Measurements from ENCODE around the gene HIVEP2. TPM values are rescaled to one million over a fixed set of nuclear protein-coding genes. Genes with fewer than 3 reads are reported as not detected.

HIVEP2 gene
- total and polyA plus RNA-seq, 2 experiments from 2014 or later: 8.3 to 21.0 TPM

DNA sequence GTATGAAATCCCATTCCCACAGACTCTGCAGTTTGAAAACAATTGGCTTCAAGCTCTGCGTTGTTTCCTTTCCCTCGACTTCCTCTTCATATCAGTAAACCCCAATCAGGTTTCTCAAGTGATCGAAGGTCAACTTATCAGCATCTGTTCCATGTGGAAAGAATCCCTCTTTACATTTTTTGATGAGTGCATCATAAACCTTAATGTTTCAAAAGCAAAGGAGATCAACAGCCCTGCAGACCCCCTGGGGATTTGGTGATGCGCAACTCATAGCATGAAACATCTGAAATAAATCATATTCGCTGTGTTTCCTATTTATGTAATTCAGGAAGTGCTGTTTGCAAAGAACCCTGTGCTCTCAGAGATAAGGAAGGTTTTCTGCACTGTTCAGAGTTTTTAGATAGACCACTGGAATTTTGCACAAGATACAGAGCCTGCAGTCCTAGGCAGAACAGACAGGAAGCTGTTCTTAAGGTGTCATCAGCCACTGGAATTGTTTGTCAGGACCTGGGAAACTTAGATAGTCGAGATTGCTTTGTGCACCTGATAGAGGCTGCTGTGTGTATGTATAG lies 216.0 kb downstream of the HIVEP2 start:
- in situ Hi-C loops (cut with MboI): no loop called here
- no peaks in the 10 kb centered on the region for H4K20me1 ChIP-seq (ENCODE audit: insufficient read depth)
- TF ChIP-seq EZH2 (IDR thresholded peaks at IDR 0.05; ENCODE audit: insufficient read depth, poor library complexity, severe bottlenecking) (no peak), EZH2phosphoT487 (IDR thresholded peaks at IDR 0.05; ENCODE audit: insufficient read depth, low read depth) (no peak)
- peaks cover 15% of the 10 kb centered on the region for H3K4me1 ChIP-seq (ENCODE audit: insufficient read depth)
- peak; percentile 53 for DNase-seq
- WGBS, 2 experiments (ENCODE audit: low coverage in 1 of 2, low lambda C conversion rate in 2 of 2, missing lambda C conversion rate in 2 of 2): 19 to 26% methylated on average over 6 of the region's 6 CpGs
- no peaks in the 10 kb centered on the region for H3K27me3 ChIP-seq (replicated peaks; ENCODE audit: insufficient read depth)
- no peak overlapping the region for H3K27ac ChIP-seq
- 0 out of 2 replicates have a peak, but pooled peaks cover 8% of the 10 kb centered on the region for H3F3A ChIP-seq (ENCODE audit: insufficient read depth)
- no peaks in the 10 kb centered on the region for H3K9me2 ChIP-seq (ENCODE audit: insufficient read depth)
- H3K9ac ChIP-seq: no peak overlapping the region
- H3K79me2 ChIP-seq (ENCODE audit: insufficient read depth): no peaks in the 10 kb centered on the region
- H3K36me3 ChIP-seq (ENCODE audit: low read depth): no peaks in the 10 kb centered on the region
- no peaks in the 10 kb centered on the region for H3K9me3 ChIP-seq (ENCODE audit: low read depth)
- H2AFZ ChIP-seq: 0 out of 2 replicates have a peak overlapping the region, but pooled peaks have one; percentile 34
- peak overlapping the region; percentile 76 for H3K4me2 ChIP-seq (ENCODE audit: unreplicated experiment)
- no peak overlapping the region for H3K4me3 ChIP-seq

GRCh38 chr6:142728364-142728763 lies 216.6 kb downstream of the HIVEP2 start:
- Histone ChIP-seq H3K4me2 (ENCODE audit: unreplicated experiment) (peak overlapping the region; percentile 76), H3K9ac (no peak overlapping the region), H4K20me1 (ENCODE audit: insufficient read depth) (no peaks in the 10 kb centered on the region), H3K79me2 (ENCODE audit: insufficient read depth) (no peaks in the 10 kb centered on the region), H3K27me3 (replicated peaks; ENCODE audit: insufficient read depth) (no peaks in the 10 kb centered on the region), H3K4me3 (no peak overlapping the region), H3K27ac (no peak overlapping the region), H3K4me1 (ENCODE audit: insufficient read depth) (peaks cover 15% of the 10 kb centered on the region), H3K9me3 (ENCODE audit: low read depth) (no peaks in the 10 kb centered on the region), H3K36me3 (ENCODE audit: low read depth) (no peaks in the 10 kb centered on the region), H2AFZ (no peak overlapping the region), H3K9me2 (ENCODE audit: insufficient read depth) (no peaks in the 10 kb centered on the region), H3F3A (ENCODE audit: insufficient read depth) (0 out of 2 replicates have a peak, but pooled peaks cover 8% of the 10 kb centered on the region)
- TF ChIP-seq EZH2phosphoT487 (IDR thresholded peaks at IDR 0.05; ENCODE audit: insufficient read depth, low read depth) (no peak), EZH2 (IDR thresholded peaks at IDR 0.05; ENCODE audit: insufficient read depth, poor library complexity, severe bottlenecking) (no peak)
- no peak for DNase-seq
- in situ Hi-C loops (cut with MboI): no loop called here
- WGBS, 2 experiments (ENCODE audit: low coverage in 1 of 2, low lambda C conversion rate in 2 of 2, missing lambda C conversion rate in 2 of 2): 56 to 57% methylated on average over 2 of the region's 2 CpGs

GRCh38 chr6:142726616-142727015 lies 218.4 kb downstream of the HIVEP2 start:
- Histone ChIP-seq H2AFZ (no peak overlapping the region), H3K9me3 (ENCODE audit: low read depth) (no peaks in the 10 kb centered on the region), H3K79me2 (ENCODE audit: insufficient read depth) (no peaks in the 10 kb centered on the region), H3F3A (ENCODE audit: insufficient read depth) (0 out of 2 replicates have a peak, but pooled peaks cover 8% of the 10 kb centered on the region), H3K4me2 (ENCODE audit: unreplicated experiment) (no peak overlapping the region), H3K9me2 (ENCODE audit: insufficient read depth) (no peaks in the 10 kb centered on the region), H3K4me1 (ENCODE audit: insufficient read depth) (peaks cover 15% of the 10 kb centered on the region), H3K9ac (no peak overlapping the region), H3K36me3 (ENCODE audit: low read depth) (no peaks in the 10 kb centered on the region), H3K4me3 (no peak overlapping the region), H3K27ac (no peak overlapping the region), H4K20me1 (ENCODE audit: insufficient read depth) (no peaks in the 10 kb centered on the region), H3K27me3 (replicated peaks; ENCODE audit: insufficient read depth) (no peaks in the 10 kb centered on the region)
- DNase-seq: no peak
- no peak for TF ChIP-seq EZH2 (IDR thresholded peaks at IDR 0.05; ENCODE audit: insufficient read depth, poor library complexity, severe bottlenecking)
- no peak for TF ChIP-seq EZH2phosphoT487 (IDR thresholded peaks at IDR 0.05; ENCODE audit: insufficient read depth, low read depth)
- 82 to 84% methylated on average over 6 of the region's 6 CpGs for WGBS, 2 experiments (ENCODE audit: low coverage in 1 of 2, low lambda C conversion rate in 2 of 2, missing lambda C conversion rate in 2 of 2)
- in situ Hi-C loops (cut with MboI): no loop called here

DNA sequence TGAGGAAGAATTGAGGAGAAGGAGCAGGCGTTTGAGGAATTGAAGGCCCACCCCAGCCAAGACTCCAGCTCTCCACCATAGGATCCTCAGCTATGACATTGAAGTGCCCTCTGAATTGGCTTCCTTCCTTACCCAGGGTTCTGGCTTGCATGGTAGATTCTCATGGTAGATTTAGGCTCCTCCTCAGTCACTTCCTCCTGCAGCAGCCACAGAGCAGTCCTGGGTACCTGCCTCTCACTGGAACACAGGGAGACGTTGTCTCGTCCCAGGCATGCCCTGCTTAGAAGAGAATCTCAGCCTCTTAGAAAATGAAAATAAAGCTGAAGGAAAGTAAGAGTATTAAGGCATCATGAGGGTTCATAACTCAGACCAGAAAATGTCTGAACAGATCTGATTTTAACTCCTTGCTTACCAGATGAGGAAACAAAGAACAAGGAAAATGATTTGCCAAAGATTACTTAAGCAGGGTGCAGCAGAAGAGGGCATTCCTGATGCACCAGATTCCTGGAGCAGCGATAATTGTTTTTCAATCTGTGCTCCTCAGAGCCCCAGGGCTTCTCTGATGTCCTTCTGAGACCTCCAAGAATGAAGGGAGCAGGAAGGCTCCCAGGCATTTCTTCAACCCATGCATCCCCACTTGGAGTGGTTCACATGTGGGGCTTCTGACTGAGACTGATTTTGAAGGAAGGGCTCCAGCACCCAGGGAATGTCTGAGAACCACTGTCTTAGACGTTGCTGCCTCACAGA lies 219.8 kb downstream of the HIVEP2 start:
- TF ChIP-seq EZH2 (IDR thresholded peaks at IDR 0.05; ENCODE audit: insufficient read depth, poor library complexity, severe bottlenecking) (no peak), EZH2phosphoT487 (IDR thresholded peaks at IDR 0.05; ENCODE audit: insufficient read depth, low read depth) (no peak)
- Histone ChIP-seq H3K4me1 (ENCODE audit: insufficient read depth) (peaks cover 15% of the 10 kb centered on the region), H3F3A (ENCODE audit: insufficient read depth) (0 out of 2 replicates have a peak, but pooled peaks cover 8% of the 10 kb centered on the region), H3K9ac (no peak overlapping the region), H3K4me2 (ENCODE audit: unreplicated experiment) (no peak overlapping the region), H2AFZ (no peak overlapping the region), H3K27me3 (replicated peaks; ENCODE audit: insufficient read depth) (no peaks in the 10 kb centered on the region), H4K20me1 (ENCODE audit: insufficient read depth) (no peaks in the 10 kb centered on the region), H3K9me2 (ENCODE audit: insufficient read depth) (no peaks in the 10 kb centered on the region), H3K9me3 (ENCODE audit: low read depth) (no peaks in the 10 kb centered on the region), H3K36me3 (ENCODE audit: low read depth) (no peaks in the 10 kb centered on the region), H3K79me2 (ENCODE audit: insufficient read depth) (no peaks in the 10 kb centered on the region), H3K27ac (no peak overlapping the region), H3K4me3 (no peak overlapping the region)
- in situ Hi-C loops (cut with MboI): no loop called here
- no peak for DNase-seq
- 77 to 82% methylated on average over 5 of the region's 5 CpGs for WGBS, 2 experiments (ENCODE audit: low coverage in 1 of 2, low lambda C conversion rate in 2 of 2, missing lambda C conversion rate in 2 of 2)
